GM19043 (cell line): ENCODE measurements around the gene PRMT3.
"Not testable (repeated sequence)": the region's sequence is repeated elsewhere in the genome, so short reads cannot be mapped to it uniquely, and the experiment has no call there.

ENCODE experiments used
- ATAC-seq: cut with Tn5 transposase; IDR thresholded peaks from one replicate; pipeline ENCODE4 v1.9.1; 2021; ENCODE audit warnings: low read depth; ENCODE audit not compliant: unreplicated experiment

The PRMT3 gene

GRCh38 chr11:20387261-20388095 is at the start of gene PRMT3:
Gene PRMT3 (plus strand): TSS chr11:20387716. CDS start chr11:20387747, 31 bp downstream.
- peak; percentile 82 for ATAC-seq

GRCh38 chr11:20342347-20343141 is 45.0 kb upstream of the PRMT3 start:
- no peak for ATAC-seq

GRCh38 chr11:20351136-20351535 is 36.4 kb upstream of the PRMT3 start:
- ATAC-seq: no peak

GRCh38 chr11:20351751-20352262 is 35.7 kb upstream of the PRMT3 start:
- ATAC-seq: no peak

- no peak for ATAC-seq
These were observed 33.6 kb upstream of the PRMT3 start for GRCh38 chr11:20353829-20354434.

- ATAC-seq: peak; percentile 83
These were observed 32.0 kb upstream of the PRMT3 start for GRCh38 chr11:20355221-20356219.

GRCh38 chr11:20357150-20357549 is 30.4 kb upstream of the PRMT3 start:
- ATAC-seq: no peak

- no peak for ATAC-seq
These were observed 26.9 kb upstream of the PRMT3 start for GRCh38 chr11:20360650-20361049.

- ATAC-seq: no peak
These were observed 25.0 kb upstream of the PRMT3 start for GRCh38 chr11:20362481-20362880.

- peak; percentile 8 for ATAC-seq
These were observed 24.4 kb upstream of the PRMT3 start for GRCh38 chr11:20363149-20363499.

- ATAC-seq: peak; percentile 88
These were observed 23.8 kb upstream of the PRMT3 start, which contains the start of gene HTATIP2 for GRCh38 chr11:20363500-20364340. Gene HTATIP2 (plus strand): TSS chr11:20363714. CDS start chr11:20364238, 524 bp downstream.

GRCh38 chr11:20364341-20364792 is 23.1 kb upstream of the PRMT3 start:
- ATAC-seq: no peak

GRCh38 chr11:20365465-20365864 is 22.1 kb upstream of the PRMT3 start:
- not testable (repeated sequence) for ATAC-seq

- no peak for ATAC-seq
These were observed 20.1 kb upstream of the PRMT3 start for GRCh38 chr11:20367313-20367948.

- ATAC-seq: no peak
These were observed 19.1 kb upstream of the PRMT3 start for GRCh38 chr11:20368438-20368837.

GRCh38 chr11:20369826-20370225 is 17.7 kb upstream of the PRMT3 start:
- no peak for ATAC-seq

- no peak for ATAC-seq
These were observed 15.4 kb upstream of the PRMT3 start for GRCh38 chr11:20372081-20372626.

GRCh38 chr11:20373147-20373546 is 14.4 kb upstream of the PRMT3 start:
- ATAC-seq: no peak
